Activated naive CD8-positive, alpha-beta T cell treated with anti-CD3 and anti-CD28 coated beads for 36 hours (primary cell): ENCODE results near the gene MARVELD3. TPM values are rescaled to one million over a fixed set of nuclear protein-coding genes. Genes with fewer than 3 reads are reported as not detected.
"Not testable (repeated sequence)": the region's sequence is repeated elsewhere in the genome, so short reads cannot be mapped to it uniquely, and the experiment has no call there.

ENCODE experiments used
- DNase-seq: peaks from one replicate; pipeline ENCODE4 v3.0.0; 2021
- H3K27ac Mint-ChIP-seq: one replicate; pipeline ENCODE4 v1.8.0; 2022; ENCODE audit warnings: mild to moderate bottlenecking, moderate library complexity, mixed read lengths
- H3K27me3 Mint-ChIP-seq: one replicate; pipeline ENCODE4 v1.8.0; 2022; ENCODE audit warnings: mild to moderate bottlenecking, mixed read lengths
- H3K36me3 Mint-ChIP-seq: one replicate; pipeline ENCODE4 v1.8.0; 2021; ENCODE audit warnings: mild to moderate bottlenecking, mixed read lengths
- H3K4me1 Mint-ChIP-seq: one replicate; pipeline ENCODE4 v1.8.0; 2021; ENCODE audit warnings: mixed read lengths
- H3K4me3 Mint-ChIP-seq: one replicate; pipeline ENCODE4 v1.8.0; 2022; ENCODE audit warnings: mild to moderate bottlenecking, moderate library complexity, mixed read lengths
- H3K9me3 Mint-ChIP-seq: one replicate; pipeline ENCODE4 v1.8.0; 2022; ENCODE audit warnings: mixed read lengths
- total RNA-seq, 2 experiments: library from RNA; stranded (reverse); gene quantifications; one replicate each; pipeline ENCODE4 v1.2.3, GENCODE V29; 2021

The MARVELD3 gene, protein sequence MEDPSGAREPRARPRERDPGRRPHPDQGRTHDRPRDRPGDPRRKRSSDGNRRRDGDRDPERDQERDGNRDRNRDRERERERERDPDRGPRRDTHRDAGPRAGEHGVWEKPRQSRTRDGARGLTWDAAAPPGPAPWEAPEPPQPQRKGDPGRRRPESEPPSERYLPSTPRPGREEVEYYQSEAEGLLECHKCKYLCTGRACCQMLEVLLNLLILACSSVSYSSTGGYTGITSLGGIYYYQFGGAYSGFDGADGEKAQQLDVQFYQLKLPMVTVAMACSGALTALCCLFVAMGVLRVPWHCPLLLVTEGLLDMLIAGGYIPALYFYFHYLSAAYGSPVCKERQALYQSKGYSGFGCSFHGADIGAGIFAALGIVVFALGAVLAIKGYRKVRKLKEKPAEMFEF
- total RNA-seq: not detected

DNA sequence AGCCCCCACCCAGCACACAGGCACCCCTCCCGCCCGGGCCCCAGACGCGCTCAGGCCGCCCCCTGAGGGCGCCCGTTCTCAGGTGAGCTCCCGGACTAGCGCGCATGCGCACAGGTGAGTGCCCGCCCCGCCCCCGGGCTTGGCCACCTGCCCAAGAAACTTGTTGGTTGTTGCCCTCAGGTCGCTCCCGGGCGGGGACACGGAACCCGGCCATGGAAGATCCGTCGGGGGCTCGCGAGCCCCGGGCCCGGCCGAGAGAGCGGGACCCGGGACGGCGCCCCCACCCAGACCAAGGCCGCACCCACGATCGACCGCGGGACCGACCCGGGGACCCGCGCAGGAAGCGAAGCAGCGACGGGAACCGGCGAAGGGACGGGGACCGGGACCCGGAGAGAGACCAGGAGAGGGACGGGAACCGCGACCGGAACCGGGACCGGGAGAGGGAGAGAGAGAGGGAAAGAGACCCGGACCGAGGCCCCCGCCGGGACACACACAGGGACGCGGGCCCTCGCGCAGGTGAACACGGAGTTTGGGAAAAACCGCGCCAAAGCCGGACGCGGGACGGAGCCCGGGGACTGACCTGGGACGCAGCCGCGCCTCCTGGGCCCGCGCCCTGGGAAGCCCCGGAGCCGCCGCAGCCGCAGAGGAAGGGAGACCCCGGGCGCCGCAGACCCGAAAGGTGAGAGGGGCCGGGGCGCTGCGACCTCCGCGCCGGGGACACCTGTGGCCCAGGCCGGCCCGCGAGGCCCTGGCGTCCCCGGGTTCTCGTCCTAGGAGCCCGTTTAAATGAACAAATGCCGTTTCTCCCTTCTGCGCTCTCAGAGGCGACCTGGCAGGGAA, at the start of gene MARVELD3:
Gene MARVELD3 (plus strand): TSS at position 167 of the 840 bp plus-strand sequence. CDS start 46 bp downstream, at position 213.
- peak; percentile 30 for DNase-seq
- Mint-ChIP-seq H3K9me3 (no peaks in the 10 kb centered on the region), H3K4me1 (peaks cover 7% of the 10 kb centered on the region), H3K27me3 (peaks cover 19% of the 10 kb centered on the region), H3K27ac (no peak within 1 kb of the TSS), H3K4me3 (no peak within 1 kb of the TSS), H3K36me3 (no peaks in the 10 kb centered on the region)

DNA sequence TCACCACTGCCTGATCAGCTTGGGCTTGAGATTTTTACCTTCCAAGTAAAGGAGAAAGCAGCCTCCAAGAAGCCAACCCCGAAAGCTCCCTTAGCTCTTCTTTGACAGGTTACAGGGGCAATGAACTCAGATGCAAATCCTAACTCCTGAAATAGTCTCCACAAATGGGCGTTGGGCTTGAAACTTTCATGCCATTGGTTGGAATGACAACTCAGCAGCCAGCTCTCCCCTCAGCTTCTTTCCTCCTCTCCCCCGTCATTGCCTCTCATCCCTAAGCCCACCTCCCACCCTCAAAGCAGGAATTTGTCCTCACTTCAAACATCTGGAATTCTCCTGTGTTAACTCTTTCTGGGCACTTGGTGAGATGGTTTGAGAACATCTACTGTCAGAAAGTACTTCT, 49.0 kb upstream of the MARVELD3 start, which contains the start of gene TAT:
Gene TAT (minus strand): TSS at position 122 of the 400 bp plus-strand sequence. CDS start 677 bp downstream, outside the sequence.
- H3K27ac Mint-ChIP-seq: no peak within 1 kb of the TSS
- no peak within 1 kb of the TSS for H3K4me3 Mint-ChIP-seq
- no peaks in the 10 kb centered on the region for H3K36me3 Mint-ChIP-seq
- no peak for DNase-seq
- no peaks in the 10 kb centered on the region for H3K9me3 Mint-ChIP-seq
- H3K4me1 Mint-ChIP-seq: no peaks in the 10 kb centered on the region
- H3K27me3 Mint-ChIP-seq: peaks cover 17% of the 10 kb centered on the region

- H3K4me3 Mint-ChIP-seq, H3K27ac Mint-ChIP-seq, DNase-seq, H3K36me3 Mint-ChIP-seq, H3K9me3 Mint-ChIP-seq, H3K4me1 Mint-ChIP-seq: not testable (repeated sequence)
- peaks cover 22% of the 10 kb centered on the region for H3K27me3 Mint-ChIP-seq
These were observed 43.5 kb upstream of the MARVELD3 start for GRCh38 chr16:71582553-71582848.

DNA sequence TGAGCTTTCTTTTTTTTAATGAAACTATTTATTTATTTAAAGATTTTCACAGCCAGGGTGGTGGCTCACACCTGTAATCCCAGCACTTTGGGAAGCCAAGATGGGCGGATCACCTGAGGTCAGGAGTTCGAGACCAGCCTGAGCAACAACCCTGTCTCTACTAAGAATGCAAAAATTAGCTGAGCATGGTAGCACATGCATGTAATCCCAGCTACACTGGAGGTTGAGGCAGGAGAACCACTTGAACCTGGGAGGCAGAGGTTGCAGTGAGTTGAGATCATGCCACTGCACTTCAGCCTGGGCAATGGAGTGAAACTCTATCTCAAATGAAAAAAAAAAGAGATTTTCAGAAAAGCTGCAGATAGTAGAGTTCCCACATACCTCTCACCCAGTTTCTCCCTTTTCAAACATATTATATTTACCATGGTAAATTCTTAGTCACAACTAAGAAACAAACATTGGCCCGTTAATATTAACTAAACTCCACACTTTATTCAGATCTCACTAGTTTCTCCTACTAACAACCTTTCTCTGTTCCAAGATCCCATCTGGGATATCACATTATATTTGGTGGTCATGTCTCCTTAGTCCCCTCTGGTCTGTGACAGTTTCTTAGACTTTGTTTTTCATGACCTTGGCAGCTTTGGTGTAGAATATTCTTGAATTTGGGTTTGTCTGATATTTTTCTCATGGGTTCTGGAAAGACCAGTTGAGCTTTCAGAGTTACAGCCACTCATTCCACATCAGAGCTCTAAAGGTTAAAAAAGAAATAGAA, 41.3 kb upstream of the MARVELD3 start:
- H3K4me3 Mint-ChIP-seq: no peak overlapping the region
- DNase-seq: no peak
- H3K4me1 Mint-ChIP-seq: no peaks in the 10 kb centered on the region
- H3K27ac Mint-ChIP-seq: no peak overlapping the region
- H3K27me3 Mint-ChIP-seq: peaks cover 29% of the 10 kb centered on the region
- no peaks in the 10 kb centered on the region for H3K9me3 Mint-ChIP-seq
- H3K36me3 Mint-ChIP-seq: no peaks in the 10 kb centered on the region

- Mint-ChIP-seq H3K27ac (no peak overlapping the region), H3K9me3 (no peaks in the 10 kb centered on the region), H3K27me3 (peaks cover 29% of the 10 kb centered on the region), H3K36me3 (no peaks in the 10 kb centered on the region), H3K4me3 (no peak overlapping the region), H3K4me1 (no peaks in the 10 kb centered on the region)
- DNase-seq: no peak
These were observed 40.7 kb upstream of the MARVELD3 start for GRCh38 chr16:71585318-71585703.

GRCh38 chr16:71589334-71589733, 36.6 kb upstream of the MARVELD3 start:
- H3K4me1 Mint-ChIP-seq, H3K36me3 Mint-ChIP-seq, H3K27ac Mint-ChIP-seq, H3K9me3 Mint-ChIP-seq, DNase-seq, H3K4me3 Mint-ChIP-seq: not testable (repeated sequence)
- H3K27me3 Mint-ChIP-seq: peaks cover 32% of the 10 kb centered on the region

GRCh38 chr16:71590071-71590470, 35.9 kb upstream of the MARVELD3 start:
- H3K27ac Mint-ChIP-seq, H3K9me3 Mint-ChIP-seq, H3K4me1 Mint-ChIP-seq, H3K4me3 Mint-ChIP-seq, H3K36me3 Mint-ChIP-seq, DNase-seq: not testable (repeated sequence)
- peaks cover 32% of the 10 kb centered on the region for H3K27me3 Mint-ChIP-seq

DNA sequence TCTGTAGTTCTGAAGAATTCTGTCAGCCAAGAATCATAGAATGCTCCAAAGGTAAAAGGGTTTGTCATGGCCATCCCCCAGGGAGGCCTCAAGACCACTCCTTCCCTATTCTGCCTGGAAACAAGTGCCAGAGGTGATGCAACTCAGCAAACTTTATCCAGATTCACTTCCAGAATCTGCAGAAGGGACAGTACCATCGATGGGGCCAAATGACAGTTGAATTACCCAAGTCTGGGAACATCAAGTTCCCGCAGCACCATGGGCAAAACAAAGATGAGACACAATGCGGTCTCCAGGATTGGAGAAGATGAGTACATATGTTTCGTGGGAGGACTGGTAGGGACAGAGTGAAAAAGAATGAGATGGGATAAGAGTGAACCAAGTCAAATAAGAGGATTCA, 35.4 kb upstream of the MARVELD3 start:
- Mint-ChIP-seq H3K27me3 (peaks cover 29% of the 10 kb centered on the region), H3K4me3 (no peak overlapping the region), H3K36me3 (no peaks in the 10 kb centered on the region), H3K4me1 (no peaks in the 10 kb centered on the region), H3K9me3 (no peaks in the 10 kb centered on the region), H3K27ac (no peak overlapping the region)
- no peak for DNase-seq

DNA sequence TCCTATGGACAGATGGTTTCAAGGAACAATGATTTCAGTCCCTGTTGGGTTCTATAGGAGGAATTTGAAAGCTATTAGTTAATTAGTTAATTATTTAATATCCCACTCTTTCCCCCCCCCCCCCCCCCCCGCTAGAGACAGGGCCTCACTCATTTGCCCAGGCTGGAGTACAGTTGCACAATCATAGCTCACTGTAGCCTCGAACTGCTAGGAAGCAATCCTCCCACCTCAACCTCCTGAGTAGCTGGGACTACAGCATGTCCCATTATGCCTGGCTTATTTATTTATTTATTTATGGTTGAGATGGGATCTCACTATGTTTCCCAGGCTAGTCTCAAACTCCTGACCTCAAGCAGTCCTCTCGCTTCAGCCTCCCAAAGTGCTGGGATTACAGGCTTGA, 34.1 kb upstream of the MARVELD3 start:
- Mint-ChIP-seq H3K27ac (no peak overlapping the region), H3K36me3 (no peaks in the 10 kb centered on the region), H3K27me3 (peaks cover 33% of the 10 kb centered on the region), H3K9me3 (no peaks in the 10 kb centered on the region), H3K4me3 (no peak overlapping the region), H3K4me1 (no peaks in the 10 kb centered on the region)
- DNase-seq: no peak

DNA sequence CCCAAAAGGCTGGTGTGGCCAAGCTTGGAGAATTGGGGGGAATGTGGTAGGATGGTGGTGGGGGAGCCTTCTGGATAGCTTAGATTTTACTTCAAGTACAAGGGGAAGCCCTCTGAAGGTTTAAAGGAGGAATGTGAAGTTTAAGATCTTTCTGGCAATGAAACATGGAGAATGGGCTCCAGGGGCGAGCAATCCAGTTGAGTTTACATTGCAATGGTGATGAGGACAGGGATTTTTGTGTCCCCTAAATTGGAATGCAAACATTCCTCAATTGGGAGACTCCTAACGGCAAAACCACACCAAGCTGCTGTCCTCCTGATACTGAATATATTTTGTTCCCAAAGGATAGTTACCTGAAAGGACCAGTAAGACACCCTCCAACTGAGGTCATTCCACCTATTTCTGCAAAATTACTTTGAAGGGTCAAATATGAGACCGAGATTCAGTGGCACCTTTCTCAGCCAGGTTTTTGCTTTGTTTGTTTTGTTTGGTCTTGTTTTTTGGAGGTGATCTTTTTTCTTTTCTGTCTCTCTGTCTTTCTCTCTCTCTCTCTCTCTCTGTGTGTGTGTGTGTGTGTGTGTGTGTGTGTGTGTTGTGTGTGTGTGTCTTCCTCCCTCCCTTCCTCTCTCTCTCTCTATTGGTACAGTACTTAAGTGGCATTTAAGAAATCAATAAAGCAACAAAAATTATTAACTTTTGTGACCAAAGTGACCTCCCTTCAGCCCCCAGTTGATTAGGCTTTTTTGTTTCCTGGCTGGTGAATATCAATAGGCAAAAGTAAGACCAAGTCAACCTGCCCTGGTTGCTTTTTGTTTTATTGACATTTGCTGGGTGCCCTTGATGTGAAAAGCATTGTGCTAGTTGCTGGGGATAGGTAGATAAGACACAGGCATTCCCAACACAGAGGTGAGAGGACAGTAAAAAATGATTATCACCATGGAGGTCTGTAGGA, 32.7 kb upstream of the MARVELD3 start:
- H3K36me3 Mint-ChIP-seq: no peaks in the 10 kb centered on the region
- H3K4me1 Mint-ChIP-seq: no peaks in the 10 kb centered on the region
- H3K4me3 Mint-ChIP-seq: no peak overlapping the region
- H3K9me3 Mint-ChIP-seq: no peaks in the 10 kb centered on the region
- DNase-seq: no peak
- peaks cover 22% of the 10 kb centered on the region for H3K27me3 Mint-ChIP-seq
- no peak overlapping the region for H3K27ac Mint-ChIP-seq

- H3K27me3 Mint-ChIP-seq: peaks cover 17% of the 10 kb centered on the region
- no peak overlapping the region for H3K4me3 Mint-ChIP-seq
- H3K4me1 Mint-ChIP-seq: no peaks in the 10 kb centered on the region
- no peaks in the 10 kb centered on the region for H3K36me3 Mint-ChIP-seq
- no peak overlapping the region for H3K27ac Mint-ChIP-seq
- H3K9me3 Mint-ChIP-seq: no peaks in the 10 kb centered on the region
- DNase-seq: no peak
These were observed 31.9 kb upstream of the MARVELD3 start for GRCh38 chr16:71594000-71594646.

GRCh38 chr16:71595340-71595826, 30.6 kb upstream of the MARVELD3 start:
- H3K27ac Mint-ChIP-seq, H3K36me3 Mint-ChIP-seq, DNase-seq, H3K9me3 Mint-ChIP-seq, H3K4me3 Mint-ChIP-seq, H3K4me1 Mint-ChIP-seq: not testable (repeated sequence)
- H3K27me3 Mint-ChIP-seq: peaks cover 17% of the 10 kb centered on the region

- H3K27ac Mint-ChIP-seq, DNase-seq, H3K36me3 Mint-ChIP-seq, H3K4me3 Mint-ChIP-seq, H3K9me3 Mint-ChIP-seq, H3K4me1 Mint-ChIP-seq: not testable (repeated sequence)
- H3K27me3 Mint-ChIP-seq: peaks cover 13% of the 10 kb centered on the region
These were observed 27.6 kb upstream of the MARVELD3 start for GRCh38 chr16:71598426-71598825.

GRCh38 chr16:71600822-71601221, 25.2 kb upstream of the MARVELD3 start:
- H3K27ac Mint-ChIP-seq: no peak overlapping the region
- H3K4me1 Mint-ChIP-seq: no peaks in the 10 kb centered on the region
- H3K27me3 Mint-ChIP-seq: peaks cover 5% of the 10 kb centered on the region
- H3K9me3 Mint-ChIP-seq: no peaks in the 10 kb centered on the region
- DNase-seq: no peak
- no peaks in the 10 kb centered on the region for H3K36me3 Mint-ChIP-seq
- H3K4me3 Mint-ChIP-seq: no peak overlapping the region
